Measurements from ENCODE around the gene ZNF366.

Gene ZNF366

DNA sequence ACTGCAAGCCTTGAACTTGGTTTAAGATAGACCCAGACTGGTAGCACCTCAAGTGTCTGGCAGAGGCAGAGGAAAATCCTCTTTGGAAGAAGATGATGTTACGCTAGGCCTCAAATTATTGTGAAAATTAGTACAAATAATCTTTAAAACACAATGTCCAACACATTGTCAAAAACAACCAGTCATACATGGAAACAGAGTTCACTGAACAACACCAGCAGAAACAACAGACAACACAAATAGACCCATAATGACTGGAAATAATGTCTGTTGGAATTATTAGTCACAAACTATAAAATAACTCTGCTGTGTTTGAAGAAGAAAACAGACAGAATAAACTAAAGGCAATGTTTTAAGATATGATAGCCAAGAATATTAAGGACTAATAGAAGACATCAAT lies 15.4 kb upstream of the ZNF366 start:
- Histone ChIP-seq H2AFZ (ENCODE audit: low read depth, low read length, severe bottlenecking) (no peak overlapping the region), H3K4me3 (ENCODE audit: insufficient read depth, low read length, poor library complexity, severe bottlenecking) (no peak overlapping the region), H3K79me2 (ENCODE audit: insufficient read depth, low read length) (no peaks in the 10 kb centered on the region), H3K36me3 (ENCODE audit: low read length) (no peaks in the 10 kb centered on the region), H3F3A (ENCODE audit: insufficient read depth) (no peaks in the 10 kb centered on the region), H3K9ac (ENCODE audit: low read length) (no peak overlapping the region), H3K9me2 (replicated peaks; ENCODE audit: insufficient read depth, low read length) (no peaks in the 10 kb centered on the region), H3K27me3 (ENCODE audit: low read length) (no peaks in the 10 kb centered on the region), H3K27ac (ENCODE audit: low read depth, low read length) (no peak overlapping the region), H4K20me1 (ENCODE audit: low read depth, low read length) (no peaks in the 10 kb centered on the region), H3K9me3 (ENCODE audit: insufficient read depth, low read length) (no peaks in the 10 kb centered on the region), H3K4me2 (ENCODE audit: low read depth, low read length, poor library complexity, severe bottlenecking) (no peak overlapping the region)
- TF ChIP-seq, protein P1, sequence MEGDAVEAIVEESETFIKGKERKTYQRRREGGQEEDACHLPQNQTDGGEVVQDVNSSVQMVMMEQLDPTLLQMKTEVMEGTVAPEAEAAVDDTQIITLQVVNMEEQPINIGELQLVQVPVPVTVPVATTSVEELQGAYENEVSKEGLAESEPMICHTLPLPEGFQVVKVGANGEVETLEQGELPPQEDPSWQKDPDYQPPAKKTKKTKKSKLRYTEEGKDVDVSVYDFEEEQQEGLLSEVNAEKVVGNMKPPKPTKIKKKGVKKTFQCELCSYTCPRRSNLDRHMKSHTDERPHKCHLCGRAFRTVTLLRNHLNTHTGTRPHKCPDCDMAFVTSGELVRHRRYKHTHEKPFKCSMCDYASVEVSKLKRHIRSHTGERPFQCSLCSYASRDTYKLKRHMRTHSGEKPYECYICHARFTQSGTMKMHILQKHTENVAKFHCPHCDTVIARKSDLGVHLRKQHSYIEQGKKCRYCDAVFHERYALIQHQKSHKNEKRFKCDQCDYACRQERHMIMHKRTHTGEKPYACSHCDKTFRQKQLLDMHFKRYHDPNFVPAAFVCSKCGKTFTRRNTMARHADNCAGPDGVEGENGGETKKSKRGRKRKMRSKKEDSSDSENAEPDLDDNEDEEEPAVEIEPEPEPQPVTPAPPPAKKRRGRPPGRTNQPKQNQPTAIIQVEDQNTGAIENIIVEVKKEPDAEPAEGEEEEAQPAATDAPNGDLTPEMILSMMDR (IDR thresholded peaks at IDR 0.05; ENCODE audit: insufficient read depth, low read length, poor library complexity, severe bottlenecking), result no peak
- TF ChIP-seq EZH2phosphoT487 (conservative IDR thresholded peaks at IDR 0.05; ENCODE audit: low read length), result no peak

DNA sequence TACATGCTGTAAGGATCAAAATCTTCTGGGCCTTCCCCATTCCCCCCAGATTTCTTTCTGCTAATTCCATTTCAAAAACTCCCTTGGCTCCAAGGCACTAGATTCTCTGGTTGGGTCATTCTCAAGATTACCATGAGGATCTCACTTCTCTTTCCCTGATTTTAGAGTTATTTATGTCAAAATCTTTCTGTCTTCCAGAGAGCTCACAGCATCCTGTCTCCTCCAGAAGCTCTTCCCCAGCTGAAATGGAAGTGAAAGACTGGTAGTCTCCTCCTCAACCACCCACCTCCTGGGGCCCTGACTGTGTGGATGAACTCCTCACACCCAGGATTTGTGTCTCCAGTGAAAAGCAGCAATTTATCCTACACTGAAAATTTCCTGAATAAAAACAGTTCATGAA lies 11.9 kb upstream of the ZNF366 start:
- no peaks in the 10 kb centered on the region for H3K9me2 ChIP-seq (replicated peaks; ENCODE audit: insufficient read depth, low read length)
- no peak overlapping the region for H3K9ac ChIP-seq (ENCODE audit: low read length)
- no peaks in the 10 kb centered on the region for H4K20me1 ChIP-seq (ENCODE audit: low read depth, low read length)
- H3K27ac ChIP-seq (ENCODE audit: low read depth, low read length), result no peak overlapping the region
- H3F3A ChIP-seq (ENCODE audit: insufficient read depth), result no peaks in the 10 kb centered on the region
- no peak overlapping the region for H3K4me2 ChIP-seq (ENCODE audit: low read depth, low read length, poor library complexity, severe bottlenecking)
- TF ChIP-seq, protein P1 (IDR thresholded peaks at IDR 0.05; ENCODE audit: insufficient read depth, low read length, poor library complexity, severe bottlenecking), result no peak
- no peak overlapping the region for H3K4me3 ChIP-seq (ENCODE audit: insufficient read depth, low read length, poor library complexity, severe bottlenecking)
- no peak overlapping the region for H2AFZ ChIP-seq (ENCODE audit: low read depth, low read length, severe bottlenecking)
- no peaks in the 10 kb centered on the region for H3K79me2 ChIP-seq (ENCODE audit: insufficient read depth, low read length)
- H3K9me3 ChIP-seq (ENCODE audit: insufficient read depth, low read length), result no peaks in the 10 kb centered on the region
- no peaks in the 10 kb centered on the region for H3K27me3 ChIP-seq (ENCODE audit: low read length)
- H3K36me3 ChIP-seq (ENCODE audit: low read length), result no peaks in the 10 kb centered on the region

DNA sequence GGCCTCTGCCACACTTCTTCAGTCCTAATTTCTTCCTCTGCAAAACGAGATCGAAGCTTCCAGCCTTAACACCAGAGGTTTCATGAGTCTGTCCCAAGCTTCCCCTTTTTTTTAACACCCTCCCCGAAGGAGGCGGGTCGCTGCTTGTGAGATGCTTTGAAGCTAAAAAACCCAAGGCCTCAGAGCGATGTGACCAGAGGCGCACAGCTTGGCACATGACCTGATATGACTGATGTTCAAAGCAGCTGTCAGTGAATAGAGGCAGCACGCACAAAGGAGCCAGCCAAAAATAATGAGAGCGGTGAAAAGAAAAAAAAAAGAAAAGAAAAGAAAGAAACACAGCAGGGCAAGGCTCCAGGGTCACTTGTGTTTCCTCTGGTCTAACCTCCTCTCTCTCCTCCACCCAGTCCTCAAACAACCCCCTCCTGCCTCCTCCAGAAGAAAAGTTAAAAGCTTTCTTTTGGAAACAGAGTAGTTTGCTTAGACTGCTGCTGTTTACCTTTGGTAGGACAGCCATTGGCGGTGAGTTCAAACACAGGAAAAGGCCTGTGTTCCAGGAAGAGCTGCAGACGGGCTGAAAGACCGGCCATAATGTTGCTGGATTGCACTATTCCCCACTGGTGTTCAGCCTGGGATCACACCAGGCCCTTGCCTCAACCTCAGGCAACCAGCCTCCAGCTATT lies 10.9 kb upstream of the ZNF366 start:
- Histone ChIP-seq H3K27ac (ENCODE audit: low read depth, low read length) (no peak overlapping the region), H3K9me2 (replicated peaks; ENCODE audit: insufficient read depth, low read length) (no peaks in the 10 kb centered on the region), H3K4me2 (ENCODE audit: low read depth, low read length, poor library complexity, severe bottlenecking) (no peak overlapping the region), H3K9ac (ENCODE audit: low read length) (no peak overlapping the region), H2AFZ (ENCODE audit: low read depth, low read length, severe bottlenecking) (no peak overlapping the region), H3K9me3 (ENCODE audit: insufficient read depth, low read length) (no peaks in the 10 kb centered on the region), H3K79me2 (ENCODE audit: insufficient read depth, low read length) (no peaks in the 10 kb centered on the region), H3K27me3 (ENCODE audit: low read length) (no peaks in the 10 kb centered on the region), H3K36me3 (ENCODE audit: low read length) (no peaks in the 10 kb centered on the region), H3K4me3 (ENCODE audit: insufficient read depth, low read length, poor library complexity, severe bottlenecking) (no peak overlapping the region), H4K20me1 (ENCODE audit: low read depth, low read length) (no peaks in the 10 kb centered on the region), H3F3A (ENCODE audit: insufficient read depth) (no peaks in the 10 kb centered on the region)
- TF ChIP-seq, protein P1 (IDR thresholded peaks at IDR 0.05; ENCODE audit: insufficient read depth, low read length, poor library complexity, severe bottlenecking), result no peak
- TF ChIP-seq EZH2phosphoT487 (conservative IDR thresholded peaks at IDR 0.05; ENCODE audit: low read length), result no peak
